ENCODE results near the gene KMT2C.

Gene KMT2C

GRCh38 chr7:152351168-152351567, 84.6 kb downstream of the KMT2C start:
- no peak overlapping the region for H3K4me3 ChIP-seq (ENCODE audit: low read depth, low read length, poor library complexity, severe bottlenecking)
- TF ChIP-seq EZH2 (IDR thresholded peaks at IDR 0.05; ENCODE audit: borderline replicate concordance, low read length) (no peak), CTCF (IDR thresholded peaks at IDR 0.05; ENCODE audit: low read length) (no peak)
- H3F3A ChIP-seq (ENCODE audit: insufficient read depth, low read length), result no peaks in the 10 kb centered on the region
- no peak overlapping the region for H2AFZ ChIP-seq (ENCODE audit: low read length)
- H3K4me1 ChIP-seq (ENCODE audit: insufficient read depth, low read length, severe bottlenecking), result no peaks in the 10 kb centered on the region
- no peaks in the 10 kb centered on the region for H3K27me3 ChIP-seq (ENCODE audit: insufficient read depth, low read length)
- no peak overlapping the region for H3K4me2 ChIP-seq (ENCODE audit: low read length)
- no peak overlapping the region for H3K9ac ChIP-seq (ENCODE audit: low read length)
- no peaks in the 10 kb centered on the region for H4K20me1 ChIP-seq (ENCODE audit: insufficient read depth, low read length)
- H3K79me2 ChIP-seq (ENCODE audit: insufficient read depth, low read length), result peaks cover 55% of the 10 kb centered on the region
- no peaks in the 10 kb centered on the region for H3K9me2 ChIP-seq (ENCODE audit: low read depth, low read length)
- H3K36me3 ChIP-seq (ENCODE audit: insufficient read depth, low read length), result peaks cover 82% of the 10 kb centered on the region
- no peaks in the 10 kb centered on the region for H3K9me3 ChIP-seq (ENCODE audit: low read length)
- no peak overlapping the region for H3K27ac ChIP-seq (ENCODE audit: low read depth, low read length, poor library complexity, severe bottlenecking)

- H3K36me3 ChIP-seq (ENCODE audit: insufficient read depth, low read length), result peaks cover 63% of the 10 kb centered on the region
- H4K20me1 ChIP-seq (ENCODE audit: insufficient read depth, low read length), result no peaks in the 10 kb centered on the region
- H3K27ac ChIP-seq (ENCODE audit: low read depth, low read length, poor library complexity, severe bottlenecking), result no peak overlapping the region
- no peaks in the 10 kb centered on the region for H3K27me3 ChIP-seq (ENCODE audit: insufficient read depth, low read length)
- no peak overlapping the region for H3K4me2 ChIP-seq (ENCODE audit: low read length)
- no peak overlapping the region for H3K4me3 ChIP-seq (ENCODE audit: low read depth, low read length, poor library complexity, severe bottlenecking)
- TF ChIP-seq EZH2 (IDR thresholded peaks at IDR 0.05; ENCODE audit: borderline replicate concordance, low read length) (no peak), CTCF (IDR thresholded peaks at IDR 0.05; ENCODE audit: low read length) (no peak)
- H3K9me3 ChIP-seq (ENCODE audit: low read length), result no peaks in the 10 kb centered on the region
- peaks cover 20% of the 10 kb centered on the region for H3K4me1 ChIP-seq (ENCODE audit: insufficient read depth, low read length, severe bottlenecking)
- H2AFZ ChIP-seq (ENCODE audit: low read length), result no peak overlapping the region
- peaks cover 10% of the 10 kb centered on the region; the same call in 1 of the 2 replicates for H3F3A ChIP-seq (ENCODE audit: insufficient read depth, low read length)
- peaks cover 59% of the 10 kb centered on the region for H3K79me2 ChIP-seq (ENCODE audit: insufficient read depth, low read length)
- H3K9ac ChIP-seq (ENCODE audit: low read length), result no peak overlapping the region
- no peaks in the 10 kb centered on the region for H3K9me2 ChIP-seq (ENCODE audit: low read depth, low read length)
Measured at GRCh38 chr7:152347888-152348287, 87.9 kb downstream of the KMT2C start.

GRCh38 chr7:152344253-152344652, 91.5 kb downstream of the KMT2C start:
- TF ChIP-seq EZH2 (IDR thresholded peaks at IDR 0.05; ENCODE audit: borderline replicate concordance, low read length) (no peak), CTCF (IDR thresholded peaks at IDR 0.05; ENCODE audit: low read length) (no peak)
- H3K4me3 ChIP-seq (ENCODE audit: low read depth, low read length, poor library complexity, severe bottlenecking), result no peak overlapping the region
- H3F3A ChIP-seq (ENCODE audit: insufficient read depth, low read length), result peaks cover 15% of the 10 kb centered on the region; the same call in 1 of the 2 replicates
- peaks cover 41% of the 10 kb centered on the region for H3K36me3 ChIP-seq (ENCODE audit: insufficient read depth, low read length)
- no peaks in the 10 kb centered on the region for H3K9me3 ChIP-seq (ENCODE audit: low read length)
- no peak overlapping the region for H3K9ac ChIP-seq (ENCODE audit: low read length)
- peaks cover 57% of the 10 kb centered on the region for H3K4me1 ChIP-seq (ENCODE audit: insufficient read depth, low read length, severe bottlenecking)
- peak overlapping the region; percentile 95 for H3K27ac ChIP-seq (ENCODE audit: low read depth, low read length, poor library complexity, severe bottlenecking)
- H4K20me1 ChIP-seq (ENCODE audit: insufficient read depth, low read length), result no peaks in the 10 kb centered on the region
- peaks cover 90% of the 10 kb centered on the region for H3K79me2 ChIP-seq (ENCODE audit: insufficient read depth, low read length)
- H3K4me2 ChIP-seq (ENCODE audit: low read length), result no peak overlapping the region
- no peaks in the 10 kb centered on the region for H3K27me3 ChIP-seq (ENCODE audit: insufficient read depth, low read length)
- no peak overlapping the region for H2AFZ ChIP-seq (ENCODE audit: low read length)
- H3K9me2 ChIP-seq (ENCODE audit: low read depth, low read length), result no peaks in the 10 kb centered on the region
